ENCODE results near the gene TRAF1. TPM values are rescaled to one million over a fixed set of nuclear protein-coding genes. Genes with fewer than 3 reads are reported as not detected.

TRAF1 gene
- total RNA-seq, 1 experiment from 2014 or later, result 1.8 TPM

DNA sequence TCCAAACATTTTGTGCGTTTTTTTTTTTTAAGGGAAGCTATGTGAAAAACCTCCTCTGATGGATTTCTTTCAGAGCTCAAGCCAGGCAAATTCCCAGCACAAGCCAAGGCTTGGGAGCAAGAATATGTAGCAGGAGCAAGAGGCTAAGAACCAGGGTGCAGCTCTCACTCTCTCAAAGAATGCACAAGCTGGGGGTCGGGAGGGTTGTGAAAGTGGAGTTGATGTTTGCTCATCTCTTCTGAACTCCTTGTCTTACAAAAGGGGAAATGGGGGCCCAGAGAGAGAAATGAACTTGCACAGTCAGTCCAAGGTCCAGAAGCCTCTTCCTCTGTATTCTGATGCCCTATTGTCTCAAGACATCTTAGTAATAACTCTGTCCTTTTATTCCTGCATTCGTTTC is 7.7 kb upstream of the TRAF1 start:
- Mint-ChIP-seq H3K4me3 (no peak overlapping the region), H3K27ac (no peak overlapping the region), H3K4me1 (no peaks in the 10 kb centered on the region; the same call in 1 of the 2 replicates), H3K9me3 (no peaks in the 10 kb centered on the region), H3K27me3 (ENCODE audit: low read depth) (peaks cover 6% of the 10 kb centered on the region; the same call in 1 of the 2 replicates), H3K36me3 (no peaks in the 10 kb centered on the region)
- ChIA-PET POLR2A (interaction anchor here (0.5 kb wide), 1 partner anchor 18 kb away, joined by 3 read pairs; no protein-coding TSS in a partner anchor), CTCF (interaction anchor here (1.2 to 3.6 kb wide), 2 partner anchors 18 to 70 kb away, joined by 3 to 12 read pairs; no protein-coding TSS in a partner anchor)
- TF ChIP-seq, protein P1, sequence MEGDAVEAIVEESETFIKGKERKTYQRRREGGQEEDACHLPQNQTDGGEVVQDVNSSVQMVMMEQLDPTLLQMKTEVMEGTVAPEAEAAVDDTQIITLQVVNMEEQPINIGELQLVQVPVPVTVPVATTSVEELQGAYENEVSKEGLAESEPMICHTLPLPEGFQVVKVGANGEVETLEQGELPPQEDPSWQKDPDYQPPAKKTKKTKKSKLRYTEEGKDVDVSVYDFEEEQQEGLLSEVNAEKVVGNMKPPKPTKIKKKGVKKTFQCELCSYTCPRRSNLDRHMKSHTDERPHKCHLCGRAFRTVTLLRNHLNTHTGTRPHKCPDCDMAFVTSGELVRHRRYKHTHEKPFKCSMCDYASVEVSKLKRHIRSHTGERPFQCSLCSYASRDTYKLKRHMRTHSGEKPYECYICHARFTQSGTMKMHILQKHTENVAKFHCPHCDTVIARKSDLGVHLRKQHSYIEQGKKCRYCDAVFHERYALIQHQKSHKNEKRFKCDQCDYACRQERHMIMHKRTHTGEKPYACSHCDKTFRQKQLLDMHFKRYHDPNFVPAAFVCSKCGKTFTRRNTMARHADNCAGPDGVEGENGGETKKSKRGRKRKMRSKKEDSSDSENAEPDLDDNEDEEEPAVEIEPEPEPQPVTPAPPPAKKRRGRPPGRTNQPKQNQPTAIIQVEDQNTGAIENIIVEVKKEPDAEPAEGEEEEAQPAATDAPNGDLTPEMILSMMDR (IDR thresholded peaks at IDR 0.05), result no peak
- TF ChIP-seq NFE2L1 (CRISPR knock-in tag; IDR thresholded peaks at IDR 0.05) (no peak), ZNF263 (CRISPR knock-in tag; IDR thresholded peaks at IDR 0.05; ENCODE audit: low read depth) (no peak), CBFB (CRISPR knock-in tag; IDR thresholded peaks at IDR 0.05; ENCODE audit: low read depth) (no peak), IRF2 (CRISPR knock-in tag; IDR thresholded peaks at IDR 0.05; ENCODE audit: borderline replicate concordance, low read depth) (no peak)
- TF ChIP-seq, protein P2, sequence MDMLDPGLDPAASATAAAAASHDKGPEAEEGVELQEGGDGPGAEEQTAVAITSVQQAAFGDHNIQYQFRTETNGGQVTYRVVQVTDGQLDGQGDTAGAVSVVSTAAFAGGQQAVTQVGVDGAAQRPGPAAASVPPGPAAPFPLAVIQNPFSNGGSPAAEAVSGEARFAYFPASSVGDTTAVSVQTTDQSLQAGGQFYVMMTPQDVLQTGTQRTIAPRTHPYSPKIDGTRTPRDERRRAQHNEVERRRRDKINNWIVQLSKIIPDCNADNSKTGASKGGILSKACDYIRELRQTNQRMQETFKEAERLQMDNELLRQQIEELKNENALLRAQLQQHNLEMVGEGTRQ (CRISPR knock-in tag; IDR thresholded peaks at IDR 0.05), result no peak
- TF ChIP-seq, protein P3, sequence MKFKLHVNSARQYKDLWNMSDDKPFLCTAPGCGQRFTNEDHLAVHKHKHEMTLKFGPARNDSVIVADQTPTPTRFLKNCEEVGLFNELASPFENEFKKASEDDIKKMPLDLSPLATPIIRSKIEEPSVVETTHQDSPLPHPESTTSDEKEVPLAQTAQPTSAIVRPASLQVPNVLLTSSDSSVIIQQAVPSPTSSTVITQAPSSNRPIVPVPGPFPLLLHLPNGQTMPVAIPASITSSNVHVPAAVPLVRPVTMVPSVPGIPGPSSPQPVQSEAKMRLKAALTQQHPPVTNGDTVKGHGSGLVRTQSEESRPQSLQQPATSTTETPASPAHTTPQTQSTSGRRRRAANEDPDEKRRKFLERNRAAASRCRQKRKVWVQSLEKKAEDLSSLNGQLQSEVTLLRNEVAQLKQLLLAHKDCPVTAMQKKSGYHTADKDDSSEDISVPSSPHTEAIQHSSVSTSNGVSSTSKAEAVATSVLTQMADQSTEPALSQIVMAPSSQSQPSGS (CRISPR knock-in tag; IDR thresholded peaks at IDR 0.05; ENCODE audit: borderline replicate concordance, low read depth), result no peak
- TF ChIP-seq, protein P4, sequence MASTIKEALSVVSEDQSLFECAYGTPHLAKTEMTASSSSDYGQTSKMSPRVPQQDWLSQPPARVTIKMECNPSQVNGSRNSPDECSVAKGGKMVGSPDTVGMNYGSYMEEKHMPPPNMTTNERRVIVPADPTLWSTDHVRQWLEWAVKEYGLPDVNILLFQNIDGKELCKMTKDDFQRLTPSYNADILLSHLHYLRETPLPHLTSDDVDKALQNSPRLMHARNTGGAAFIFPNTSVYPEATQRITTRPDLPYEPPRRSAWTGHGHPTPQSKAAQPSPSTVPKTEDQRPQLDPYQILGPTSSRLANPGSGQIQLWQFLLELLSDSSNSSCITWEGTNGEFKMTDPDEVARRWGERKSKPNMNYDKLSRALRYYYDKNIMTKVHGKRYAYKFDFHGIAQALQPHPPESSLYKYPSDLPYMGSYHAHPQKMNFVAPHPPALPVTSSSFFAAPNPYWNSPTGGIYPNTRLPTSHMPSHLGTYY (CRISPR knock-in tag; IDR thresholded peaks at IDR 0.05), result no peak
- TF ChIP-seq, protein P5, sequence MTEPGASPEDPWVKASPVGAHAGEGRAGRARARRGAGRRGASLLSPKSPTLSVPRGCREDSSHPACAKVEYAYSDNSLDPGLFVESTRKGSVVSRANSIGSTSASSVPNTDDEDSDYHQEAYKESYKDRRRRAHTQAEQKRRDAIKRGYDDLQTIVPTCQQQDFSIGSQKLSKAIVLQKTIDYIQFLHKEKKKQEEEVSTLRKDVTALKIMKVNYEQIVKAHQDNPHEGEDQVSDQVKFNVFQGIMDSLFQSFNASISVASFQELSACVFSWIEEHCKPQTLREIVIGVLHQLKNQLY (CRISPR knock-in tag; IDR thresholded peaks at IDR 0.05), result no peak
- TF ChIP-seq, protein P6, sequence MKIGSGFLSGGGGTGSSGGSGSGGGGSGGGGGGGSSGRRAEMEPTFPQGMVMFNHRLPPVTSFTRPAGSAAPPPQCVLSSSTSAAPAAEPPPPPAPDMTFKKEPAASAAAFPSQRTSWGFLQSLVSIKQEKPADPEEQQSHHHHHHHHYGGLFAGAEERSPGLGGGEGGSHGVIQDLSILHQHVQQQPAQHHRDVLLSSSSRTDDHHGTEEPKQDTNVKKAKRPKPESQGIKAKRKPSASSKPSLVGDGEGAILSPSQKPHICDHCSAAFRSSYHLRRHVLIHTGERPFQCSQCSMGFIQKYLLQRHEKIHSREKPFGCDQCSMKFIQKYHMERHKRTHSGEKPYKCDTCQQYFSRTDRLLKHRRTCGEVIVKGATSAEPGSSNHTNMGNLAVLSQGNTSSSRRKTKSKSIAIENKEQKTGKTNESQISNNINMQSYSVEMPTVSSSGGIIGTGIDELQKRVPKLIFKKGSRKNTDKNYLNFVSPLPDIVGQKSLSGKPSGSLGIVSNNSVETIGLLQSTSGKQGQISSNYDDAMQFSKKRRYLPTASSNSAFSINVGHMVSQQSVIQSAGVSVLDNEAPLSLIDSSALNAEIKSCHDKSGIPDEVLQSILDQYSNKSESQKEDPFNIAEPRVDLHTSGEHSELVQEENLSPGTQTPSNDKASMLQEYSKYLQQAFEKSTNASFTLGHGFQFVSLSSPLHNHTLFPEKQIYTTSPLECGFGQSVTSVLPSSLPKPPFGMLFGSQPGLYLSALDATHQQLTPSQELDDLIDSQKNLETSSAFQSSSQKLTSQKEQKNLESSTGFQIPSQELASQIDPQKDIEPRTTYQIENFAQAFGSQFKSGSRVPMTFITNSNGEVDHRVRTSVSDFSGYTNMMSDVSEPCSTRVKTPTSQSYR (CRISPR knock-in tag; IDR thresholded peaks at IDR 0.05), result no peak
- ATAC-seq (no peak), DNase-seq (ENCODE audit: low spot score) (no peak)

DNA sequence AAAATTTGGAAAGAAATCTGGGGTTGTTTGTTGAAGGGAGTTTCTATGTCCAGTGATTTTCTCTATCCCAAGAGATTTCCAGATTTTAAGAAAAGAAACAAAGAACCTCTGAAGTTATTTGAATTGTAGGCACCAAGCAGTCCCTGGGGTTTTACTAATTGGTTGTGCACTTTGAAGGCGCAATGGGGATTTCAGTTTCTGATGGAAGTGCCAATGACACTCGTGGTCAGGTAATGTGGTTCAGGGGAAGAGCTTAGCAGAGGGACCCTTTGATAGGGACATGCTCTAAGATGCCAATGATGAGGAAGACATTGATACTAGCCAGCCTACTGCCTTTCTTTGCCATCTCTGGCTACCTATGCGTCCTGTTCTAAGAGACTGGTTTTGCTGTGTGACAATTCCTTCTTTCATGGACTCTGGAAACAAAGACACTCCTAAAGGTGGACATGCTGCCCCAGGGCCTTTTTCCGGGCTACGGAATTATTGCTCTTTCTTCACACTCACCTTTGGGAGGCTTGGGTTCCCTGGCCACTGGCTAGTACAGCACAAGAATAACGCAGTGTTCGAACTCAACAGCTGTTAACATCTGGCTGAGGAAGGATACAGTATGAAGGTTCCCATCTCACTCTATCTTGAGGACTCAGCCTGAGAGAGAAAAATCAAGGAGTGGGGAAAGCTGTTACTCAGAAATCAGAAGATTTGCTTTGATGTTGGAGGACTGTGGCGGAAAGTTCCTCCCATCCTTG is 6.9 kb upstream of the TRAF1 start:
- ATAC-seq (no peak), DNase-seq (ENCODE audit: low spot score) (no peak)
- peaks cover 6% of the 10 kb centered on the region; the same call in 1 of the 2 replicates for H3K27me3 Mint-ChIP-seq (ENCODE audit: low read depth)
- no peak overlapping the region for H3K4me3 Mint-ChIP-seq
- H3K9me3 Mint-ChIP-seq, result no peaks in the 10 kb centered on the region
- TF ChIP-seq, protein P7, sequence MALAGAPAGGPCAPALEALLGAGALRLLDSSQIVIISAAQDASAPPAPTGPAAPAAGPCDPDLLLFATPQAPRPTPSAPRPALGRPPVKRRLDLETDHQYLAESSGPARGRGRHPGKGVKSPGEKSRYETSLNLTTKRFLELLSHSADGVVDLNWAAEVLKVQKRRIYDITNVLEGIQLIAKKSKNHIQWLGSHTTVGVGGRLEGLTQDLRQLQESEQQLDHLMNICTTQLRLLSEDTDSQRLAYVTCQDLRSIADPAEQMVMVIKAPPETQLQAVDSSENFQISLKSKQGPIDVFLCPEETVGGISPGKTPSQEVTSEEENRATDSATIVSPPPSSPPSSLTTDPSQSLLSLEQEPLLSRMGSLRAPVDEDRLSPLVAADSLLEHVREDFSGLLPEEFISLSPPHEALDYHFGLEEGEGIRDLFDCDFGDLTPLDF (CRISPR knock-in tag; IDR thresholded peaks at IDR 0.05), result no peak
- TF ChIP-seq MYBL2 (CRISPR knock-in tag; IDR thresholded peaks at IDR 0.05) (no peak), GRHL2 (CRISPR knock-in tag; IDR thresholded peaks at IDR 0.05; ENCODE audit: insufficient replicate concordance, severe bottlenecking) (no peak), NR3C1 (CRISPR knock-in tag; conservative IDR thresholded peaks at IDR 0.05; ENCODE audit: low read depth) (no peak), SP1 (CRISPR knock-in tag; conservative IDR thresholded peaks at IDR 0.05) (no peak), RORB (CRISPR knock-in tag; IDR thresholded peaks at IDR 0.05) (no peak)
- no peak overlapping the region for H3K27ac Mint-ChIP-seq
- no peaks in the 10 kb centered on the region for H3K36me3 Mint-ChIP-seq
- ChIA-PET POLR2A (no interaction called here), CTCF (interaction anchor here (3.6 kb wide), 1 partner anchor 17 kb away, joined by 12 read pairs; no protein-coding TSS in a partner anchor)
- peaks cover under 1% of the 10 kb centered on the region; the same call in 1 of the 2 replicates for H3K4me1 Mint-ChIP-seq

All from WTC11 (cell line).